Stimulated activated CD8-positive, alpha-beta memory T cell treated with anti-CD3 and anti-CD28 coated beads, Interleukin-7, amount 100 ng/mL, for 1 hour (primary cell): ENCODE results near the gene C11orf98.
"Not testable (repeated sequence)": the region's sequence is repeated elsewhere in the genome, so short reads cannot be mapped to it uniquely, and the experiment has no call there.

ENCODE experiments used
- DNase-seq, 2 donors: peaks; one replicate each; pipeline ENCODE4 v3.0.0-alpha.2; 2020; ENCODE audit warnings: low read depth in 2 of 2

The C11orf98 gene

DNA sequence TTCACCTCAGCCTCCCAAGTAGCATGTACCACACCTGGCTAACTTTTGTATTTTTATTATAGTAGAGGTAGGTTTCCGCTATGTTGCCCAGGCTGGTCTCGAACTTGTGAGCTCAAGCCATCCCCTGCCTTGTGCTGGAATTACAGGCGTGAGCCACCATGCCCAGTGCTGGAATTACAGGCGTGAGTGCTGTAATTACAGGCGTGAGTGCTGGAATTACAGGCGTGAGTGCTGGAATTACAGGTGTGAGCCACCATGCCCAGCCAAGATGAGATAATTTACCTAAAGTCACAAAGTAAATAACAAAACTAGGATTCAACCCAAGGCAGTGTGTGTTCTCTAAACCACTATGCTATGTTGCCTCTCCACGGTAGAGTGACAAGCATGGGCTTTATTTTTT, 17.5 kb upstream of the C11orf98 start:
- no peak for DNase-seq

DNA sequence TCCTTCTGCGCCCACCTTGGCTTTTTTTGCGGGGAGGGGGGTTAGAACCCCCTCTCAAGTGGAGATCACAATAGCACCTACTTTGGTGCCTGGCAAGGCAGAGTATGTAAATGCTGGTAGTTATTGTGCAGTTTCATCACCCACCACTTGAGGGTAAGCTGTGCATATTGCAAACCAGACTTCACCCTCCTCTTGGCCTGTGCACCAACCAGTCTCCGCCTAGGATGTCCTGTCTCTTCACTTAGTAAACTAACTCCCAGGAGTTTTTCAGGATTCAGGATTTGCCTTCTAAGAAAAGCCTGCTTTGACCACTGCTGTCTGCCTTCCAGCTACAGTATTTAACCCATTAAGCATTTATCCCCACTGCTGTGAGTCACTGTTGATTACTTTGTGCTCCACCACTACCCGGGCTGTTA, 15.8 kb upstream of the C11orf98 start:
- DNase-seq: no peak

- peak; percentile 64 to 68 for DNase-seq
These were observed 14.0 kb upstream of the C11orf98 start, which contains the start of gene UBXN1 for GRCh38 chr11:62678770-62679696. Gene UBXN1, minus strand, starts transcription at chr11:62679073. Its CDS starts 150 bp downstream, at chr11:62678923.

DNA sequence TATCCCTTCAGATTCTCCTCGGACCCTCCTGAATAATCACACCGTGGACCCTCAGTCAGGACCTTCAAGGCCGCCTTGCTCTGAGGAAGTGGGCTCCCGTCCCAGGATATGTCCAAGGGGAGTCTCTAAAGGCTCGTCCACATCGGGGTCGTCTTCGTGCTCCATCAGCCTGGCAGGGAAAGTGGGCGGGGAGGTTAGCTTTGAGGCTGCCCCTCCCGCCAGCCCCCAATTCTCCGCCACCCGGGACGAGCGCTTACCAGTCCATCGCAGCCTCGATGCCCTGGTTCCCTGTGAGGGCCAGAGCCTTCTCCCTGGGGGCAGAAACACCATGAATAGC, 13.4 kb upstream of the C11orf98 start:
- DNase-seq: no peak

DNA sequence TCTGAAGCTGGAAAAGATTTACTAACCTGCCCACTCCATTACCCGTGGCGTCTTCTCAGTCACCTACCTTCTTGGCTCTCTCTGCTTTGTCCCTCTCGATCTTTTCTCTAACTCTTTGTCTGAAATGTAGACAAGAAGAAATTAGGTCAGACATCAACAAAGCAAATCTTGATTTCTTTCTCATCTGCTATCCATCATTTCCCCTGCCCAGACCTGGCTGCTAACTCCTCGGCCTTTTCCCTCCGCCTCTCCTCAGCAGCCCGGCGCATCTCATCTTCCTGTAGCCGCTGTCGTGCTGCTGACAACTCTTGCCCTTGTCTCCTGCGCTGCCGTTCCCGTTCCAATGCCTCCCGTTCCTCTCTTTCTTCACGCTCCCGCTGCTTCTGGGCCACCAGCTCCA, 12.7 kb upstream of the C11orf98 start:
- DNase-seq: no peak

GRCh38 chr11:62677156-62677555, 12.1 kb upstream of the C11orf98 start:
- DNase-seq: no peak

DNA sequence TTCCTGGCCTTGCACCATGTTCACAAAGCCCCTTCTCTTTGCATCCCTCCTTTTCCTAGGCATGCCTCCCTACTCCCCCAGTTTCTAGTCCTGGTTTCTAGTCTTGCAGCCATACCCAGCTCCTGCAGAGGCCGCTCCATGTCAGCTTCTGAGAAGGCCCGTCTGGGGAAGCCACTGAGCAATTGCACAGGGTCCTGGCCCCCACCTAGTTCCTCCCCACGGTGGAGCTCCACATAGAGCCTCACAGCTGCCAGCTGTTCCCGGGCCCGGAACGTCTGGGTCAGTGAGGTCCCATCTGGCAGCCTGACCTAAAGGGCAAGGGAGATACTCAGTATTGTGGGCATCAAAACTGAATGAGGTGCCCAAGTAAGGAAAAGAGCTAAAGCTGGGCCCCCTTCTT, 11.7 kb upstream of the C11orf98 start:
- no peak for DNase-seq

DNA sequence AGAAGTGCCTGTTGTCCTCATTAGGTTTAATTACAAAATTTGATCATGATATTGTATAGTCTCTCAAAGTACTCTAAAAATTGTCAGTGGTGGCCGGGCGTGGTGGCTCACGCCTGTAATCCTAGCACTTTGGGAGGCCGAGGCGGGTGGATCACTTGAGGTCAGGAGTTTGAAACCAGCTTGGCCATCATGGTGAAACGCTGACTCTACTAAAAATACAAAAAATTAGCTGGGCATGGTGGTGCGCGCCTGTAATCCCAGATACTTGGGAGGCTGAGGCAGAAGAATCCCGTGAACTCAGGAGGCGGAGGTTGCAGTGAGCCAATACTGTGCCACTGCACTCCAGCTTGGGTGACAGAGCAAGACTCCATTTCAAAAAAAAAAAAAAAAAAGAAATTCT, 10.4 kb upstream of the C11orf98 start:
- DNase-seq: not testable (repeated sequence)

GRCh38 chr11:62673196-62673525, 8.2 kb upstream of the C11orf98 start:
- no peak for DNase-seq

DNA sequence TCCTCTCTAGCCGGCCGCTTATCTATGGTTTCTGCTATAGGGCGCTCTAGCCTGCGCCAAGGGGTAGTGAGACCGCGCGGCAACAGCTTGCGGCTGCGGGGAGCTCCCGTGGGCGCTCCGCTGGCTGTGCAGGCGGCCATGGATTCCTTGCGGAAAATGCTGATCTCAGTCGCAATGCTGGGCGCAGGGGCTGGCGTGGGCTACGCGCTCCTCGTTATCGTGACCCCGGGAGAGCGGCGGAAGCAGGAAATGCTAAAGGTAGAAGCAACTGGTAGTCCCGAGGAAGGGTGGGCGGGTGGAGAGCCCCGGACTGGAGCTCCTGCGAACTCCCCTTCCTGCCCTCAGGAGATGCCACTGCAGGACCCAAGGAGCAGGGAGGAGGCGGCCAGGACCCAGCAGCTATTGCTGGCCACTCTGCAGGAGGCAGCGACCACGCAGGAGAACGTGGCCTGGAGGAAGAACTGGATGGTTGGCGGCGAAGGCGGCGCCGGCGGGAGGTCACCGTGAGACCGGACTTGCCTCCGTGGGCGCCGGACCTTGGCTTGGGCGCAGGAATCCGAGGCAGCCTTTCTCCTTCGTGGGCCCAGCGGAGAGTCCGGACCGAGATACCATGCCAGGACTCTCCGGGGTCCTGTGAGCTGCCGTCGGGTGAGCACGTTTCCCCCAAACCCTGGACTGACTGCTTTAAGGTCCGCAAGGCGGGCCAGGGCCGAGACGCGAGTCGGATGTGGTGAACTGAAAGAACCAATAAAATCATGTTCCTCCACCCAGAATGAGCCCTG, 6.8 kb upstream of the C11orf98 start, which contains the start of the genes LBHD1 and UQCC3:
LBHD1 (minus strand) TSS at position 660 of the 782 bp plus-strand sequence. CDS start 2,236 bp downstream, outside the sequence.
UQCC3 (plus strand) TSS at position 66 of the 782 bp plus-strand sequence; CDS start at position 139, 73 bp downstream.
- DNase-seq: peak in 1 of 2 donors; percentile 48

- no peak for DNase-seq
These were observed 6.2 kb upstream of the C11orf98 start for GRCh38 chr11:62671236-62671607.

- no peak for DNase-seq
These were observed 4.6 kb upstream of the C11orf98 start for GRCh38 chr11:62669420-62670161.

DNA sequence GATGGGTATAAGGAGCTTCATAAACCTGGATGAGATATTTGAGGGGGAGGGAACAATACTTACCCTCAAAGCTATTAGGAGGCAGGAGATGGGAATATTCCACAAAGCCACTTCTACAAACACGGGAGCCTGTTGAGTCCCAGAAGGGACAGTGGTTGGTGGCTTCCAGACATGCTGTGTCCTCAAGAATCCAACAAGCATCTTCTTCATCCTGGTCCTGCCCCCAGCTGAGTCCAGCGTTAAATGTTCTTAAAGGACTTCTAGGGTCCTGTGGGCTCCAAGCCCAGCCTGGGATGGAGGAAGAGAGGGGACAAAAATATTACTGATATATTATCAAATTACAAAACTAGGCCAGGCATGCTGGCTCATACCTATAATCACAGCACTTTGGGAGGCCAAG, 2.5 kb upstream of the C11orf98 start:
- DNase-seq: no peak

DNA sequence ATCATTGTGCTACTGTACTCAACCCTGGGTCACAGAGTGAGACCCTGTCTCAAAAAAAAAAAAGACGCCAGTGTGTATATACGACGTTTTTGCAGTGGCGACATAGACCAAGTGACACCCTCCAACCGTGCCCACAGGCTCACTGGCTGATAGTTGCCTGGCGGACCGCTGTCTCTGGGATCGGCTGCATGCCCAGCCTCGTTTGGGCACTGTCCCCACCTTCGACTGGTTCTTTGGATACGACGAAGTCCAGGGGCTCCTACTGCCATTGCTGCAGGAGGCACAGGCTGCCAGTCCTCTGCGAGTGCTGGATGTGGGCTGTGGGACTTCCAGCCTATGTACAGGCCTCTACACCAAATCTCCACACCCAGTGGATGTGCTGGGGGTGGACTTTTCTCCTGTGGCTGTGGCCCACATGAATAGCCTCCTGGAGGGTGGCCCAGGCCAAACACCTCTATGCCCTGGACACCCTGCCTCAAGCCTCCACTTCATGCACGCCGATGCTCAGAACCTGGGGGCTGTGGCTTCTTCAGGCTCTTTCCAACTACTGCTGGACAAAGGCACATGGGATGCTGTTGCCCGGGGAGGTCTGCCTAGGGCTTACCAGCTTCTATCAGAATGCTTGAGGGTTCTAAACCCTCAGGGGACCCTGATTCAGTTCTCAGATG, 1.4 kb upstream of the C11orf98 start:
- DNase-seq: no peak

DNA sequence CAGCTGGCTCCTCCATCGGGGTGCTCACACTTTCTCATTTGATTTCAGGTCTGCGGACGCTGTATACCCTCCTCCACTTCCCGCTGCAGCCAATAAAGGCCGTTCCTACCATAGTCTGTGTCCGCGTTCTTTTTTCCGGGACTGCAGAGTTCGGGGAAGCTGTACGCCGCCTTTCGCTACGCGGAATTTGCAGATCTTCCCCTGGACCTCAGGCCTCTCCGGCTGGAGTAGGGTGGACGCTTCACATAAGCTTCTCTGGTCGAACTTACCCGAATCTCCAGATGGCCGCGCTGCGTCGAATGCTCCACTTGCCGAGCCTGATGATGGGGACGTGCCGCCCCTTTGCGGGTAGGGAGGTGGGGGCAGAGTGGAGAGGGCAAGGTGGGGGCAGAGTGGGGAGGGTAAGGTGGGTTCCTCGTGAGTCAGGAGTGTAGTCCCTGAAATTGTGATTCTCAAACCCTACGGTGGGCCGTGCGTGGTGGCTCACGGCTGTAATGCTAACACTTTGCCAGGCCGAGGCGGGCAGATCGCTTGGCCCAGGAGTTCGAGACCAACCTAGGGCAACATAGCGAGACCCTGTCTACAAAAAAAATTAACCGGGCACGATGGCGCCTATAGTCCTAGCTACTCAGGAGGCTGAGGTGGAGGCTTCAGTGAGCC, 719 bp upstream of the C11orf98 start:
- peak in 1 of 2 donors; percentile 43 for DNase-seq

DNA sequence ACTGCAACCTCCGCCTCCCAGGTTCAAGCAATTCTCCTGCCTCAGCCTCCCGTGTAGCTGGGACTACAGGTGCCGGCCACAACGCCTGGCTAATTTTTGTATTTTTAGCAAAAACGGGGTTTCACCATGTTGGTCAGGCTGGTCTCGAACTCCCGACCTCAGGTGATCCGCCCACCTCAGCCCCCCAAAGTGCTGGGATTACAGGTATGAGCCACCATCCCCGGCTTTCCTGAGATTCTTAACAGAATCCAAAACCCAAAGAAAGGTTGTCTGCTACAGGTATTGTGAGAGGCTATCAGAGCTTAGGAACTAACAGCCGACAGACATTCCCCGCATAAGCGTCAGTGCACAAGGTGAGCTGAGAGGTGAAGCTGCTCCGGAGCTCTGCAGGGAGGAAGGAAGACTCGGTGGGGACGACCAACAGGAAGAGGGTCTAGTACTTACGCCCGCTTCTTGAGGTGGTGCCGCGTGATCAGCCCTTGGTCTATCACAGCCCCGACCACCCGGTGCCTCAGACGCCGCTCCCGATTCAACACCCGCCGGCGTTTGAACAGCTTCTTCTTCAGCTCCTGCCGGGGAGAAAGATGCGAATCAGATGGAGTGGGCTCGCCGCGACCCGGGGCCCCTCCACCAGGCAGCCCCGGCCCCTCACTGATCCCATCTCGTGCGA, 470 bp downstream of the C11orf98 start:
- peak in 1 of 2 donors; percentile 23 for DNase-seq

- DNase-seq: no peak
These were observed 8.1 kb downstream of the C11orf98 start for GRCh38 chr11:62656796-62657429.

DNA sequence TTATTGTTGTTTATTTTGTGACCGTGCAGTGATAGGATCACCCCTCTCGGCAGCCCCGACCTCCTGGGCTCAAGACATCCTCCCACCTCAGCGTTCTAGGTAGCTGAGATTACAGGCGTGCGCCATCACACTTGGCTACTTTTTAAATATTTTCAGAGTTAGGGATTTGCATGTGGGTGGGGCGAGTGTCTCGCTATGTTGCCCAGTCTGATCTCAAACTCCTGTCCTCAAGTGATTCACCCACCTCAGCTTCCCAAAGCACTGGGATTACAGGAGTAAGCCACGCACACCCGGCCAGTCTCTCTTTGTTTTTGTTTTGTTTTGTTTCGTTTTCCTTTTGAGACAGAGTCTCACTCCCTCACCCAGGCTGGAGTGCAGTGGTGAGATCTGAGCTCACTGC, 10.7 kb downstream of the C11orf98 start:
- DNase-seq: no peak

DNA sequence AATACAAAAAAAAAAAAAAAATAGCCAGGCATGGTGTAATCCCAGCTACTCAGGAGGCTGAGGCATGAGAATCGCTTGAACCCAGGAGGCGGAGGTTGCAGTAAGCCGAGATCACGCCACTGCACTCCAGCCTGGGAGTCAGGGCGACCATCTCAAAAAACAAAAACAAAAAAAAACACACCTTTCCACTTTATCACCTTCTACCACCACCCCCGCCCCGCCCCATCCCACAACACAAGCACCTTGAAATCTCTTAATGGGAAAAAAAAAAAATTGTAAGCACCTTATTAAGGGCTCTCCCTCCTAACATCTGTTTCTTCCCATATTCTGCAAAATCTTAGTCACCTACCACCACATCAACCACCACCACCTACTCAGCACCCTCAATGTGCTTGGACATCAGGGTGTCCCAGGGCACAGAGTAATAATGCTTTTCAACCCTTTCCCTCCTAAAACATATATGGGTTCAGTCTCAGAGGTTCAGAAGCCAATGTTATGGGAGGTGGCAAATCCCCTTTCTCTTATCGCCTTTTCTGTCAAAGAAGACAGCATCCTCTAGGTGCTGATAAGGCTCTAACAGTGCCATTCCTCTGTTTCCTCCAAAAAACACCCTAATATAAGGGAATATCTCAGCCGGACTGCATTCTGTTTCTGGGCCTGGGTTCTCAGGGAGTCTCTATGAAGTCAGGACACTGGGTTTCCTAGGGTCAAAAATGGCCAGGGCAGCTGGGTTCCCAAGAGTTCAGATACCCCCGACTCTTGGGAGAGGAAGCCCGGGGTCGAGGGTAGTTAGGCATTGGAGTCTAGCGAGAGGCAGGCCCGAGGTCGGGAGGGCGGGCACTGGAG, 12.6 kb downstream of the C11orf98 start:
- DNase-seq: no peak
